ENCODE data around the gene NKTR. TPM values are rescaled to one million over a fixed set of nuclear protein-coding genes. Genes with fewer than 3 reads are reported as not detected.

Gene NKTR
- total and polyA plus RNA-seq, 9 of the 15 experiments (the other 6 are each of a cell fraction or from before 2014, with no cell fraction given) = 19.7 to 123 (median 92.6) TPM

- Histone ChIP-seq H3K27me3 (ENCODE audit: control insufficient read depth in 2 of 2, insufficient read depth in 2 of 2, low read length in 2 of 2) (no peaks in the 10 kb centered on the region), H4K20me1 (replicated peaks; ENCODE audit: control insufficient read depth, insufficient read depth, low read length) (no peaks in the 10 kb centered on the region), H3K9ac (ENCODE audit: insufficient read depth in 1 of 2, low read depth in 2 of 2, low read length in 2 of 2) (peak overlapping the region; percentile 89 to 93; a peak in 3 of 4 replicates), H2AFZ (ENCODE audit: low read depth, low read length) (peak overlapping the region; percentile 85), H3K4me2 (ENCODE audit: insufficient read depth, low read length) (peak overlapping the region; percentile 92), H3K27ac (ENCODE audit: extremely low read depth, low read depth, low read length) (peak overlapping the region; percentile 79), H3K9me3 (replicated peaks; ENCODE audit: control insufficient read depth, insufficient read depth, low read depth, low read length) (no peaks in the 10 kb centered on the region), H3K4me3 (peak overlapping the region; percentile 65), H3K79me2 (ENCODE audit: control insufficient read depth, insufficient read depth, low read length) (peaks cover 33% of the 10 kb centered on the region), H3K36me3 (ENCODE audit: control insufficient read depth, insufficient read depth, low read length) (peaks cover 5% of the 10 kb centered on the region; the same call in 2 of the 3 replicates), H3K9me1 (ENCODE audit: control insufficient read depth, insufficient read depth, low read length) (no peaks in the 10 kb centered on the region), H3K4me1 (replicated peaks in 1 of 2; ENCODE audit: control insufficient read depth in 2 of 2, insufficient read depth in 2 of 2, low read length in 2 of 2) (peaks cover 12 to 16% of the 10 kb centered on the region in 2 experiments; a peak in 3 of 5 replicates)
- ATAC-seq = no peak
- BruUV-seq (replicated peaks) = TSS peak; percentile 73
- DNase-seq (ENCODE audit: extremely low read depth in 1 of 4, low spot score in 3 of 4) = no peak
- in situ Hi-C loops (cut with MboI) (no loop called here), intact Hi-C loops (cut with micrococcal nuclease) (loop anchor here (1.0 to 5.0 kb wide), 3 partner anchors 53 to 162 kb away; partner anchors contain the start of gene ZBTB47)
- WGBS (ENCODE audit: insufficient coverage, low coverage, missing lambda C conversion rate) = 0% methylated on average over 3 of the region's 3 CpGs
- FAIRE-seq = no peak
- ChIA-PET POLR2A (interaction anchor here (0.7 to 3.2 kb wide), 7 partner anchors 8 to 176 kb away, joined by 3 to 33 read pairs (median 6); partner anchors contain the start of genes NKTR and SS18L2), CTCF (ENCODE audit: low intra/inter-chr PET ratio) (interaction anchor here (0.5 to 1.2 kb wide), 2 partner anchors 8 to 19 kb away, joined by 4 read pairs; no protein-coding TSS in a partner anchor)
- TF ChIP-seq CLOCK (CRISPR knock-in tag; IDR thresholded peaks at IDR 0.05; ENCODE audit: borderline replicate concordance) (no peak), ETV1 (tag; conservative IDR thresholded peaks at IDR 0.05; ENCODE audit: low read depth) (0 out of 2 replicates have a peak, but pooled peaks have one; percentile 3), HMGN3 (IDR thresholded peaks at IDR 0.05; ENCODE audit: borderline replicate concordance, extremely low read depth, insufficient read length, low read depth, low read length) (no peak), MYNN (IDR thresholded peaks at IDR 0.05) (0 out of 2 replicates have a peak, but pooled peaks have one; percentile 1), MYNN (CRISPR knock-in tag; IDR thresholded peaks at IDR 0.05) (no peak), GTF2F1 (IDR thresholded peaks at IDR 0.05; ENCODE audit: low read depth, low read length) (peak; percentile 1; the same call in 1 of the 2 replicates), TSC22D4 (tag; IDR thresholded peaks at IDR 0.05) (no peak), GABPA (tag; conservative IDR thresholded peaks at IDR 0.05; ENCODE audit: low read depth) (peak; percentile 7; the same call in 1 of the 2 replicates), ZEB2 (IDR thresholded peaks at IDR 0.05) (peak; percentile 6; the same call in 1 of the 2 replicates), ARID2 (IDR thresholded peaks at IDR 0.05) (peak; percentile 74), ZNF512 (tag; IDR thresholded peaks at IDR 0.05) (0 out of 2 replicates have a peak, but pooled peaks have one; percentile 59), NKRF (IDR thresholded peaks at IDR 0.05; ENCODE audit: borderline replicate concordance) (peak; percentile 51; the same call in 1 of the 2 replicates), BRD9 (IDR thresholded peaks at IDR 0.05; ENCODE audit: low read depth, partially characterized antibody) (peak; percentile 54), ARID1B (IDR thresholded peaks at IDR 0.05) (peak; percentile 30; the same call in 1 of the 2 replicates), FOSL1 (tag; conservative IDR thresholded peaks at IDR 0.05) (peak; percentile 42), THRAP3 (IDR thresholded peaks at IDR 0.05; ENCODE audit: borderline replicate concordance) (0 out of 2 replicates have a peak, but pooled peaks have one; percentile 10)
Observed at GRCh38 chr3:42582474-42583070, 17.9 kb upstream of the NKTR start.

Measured in K562 (cell line).